Fibroblast of pulmonary artery (primary cell): ENCODE results near the gene UBAC1.
"Not testable (repeated sequence)": the region's sequence is repeated elsewhere in the genome, so short reads cannot be mapped to it uniquely, and the experiment has no call there.

Experiments
- DNase-seq: peaks from one replicate; pipeline ENCODE4 v3.0.0-alpha.2; 2010; ENCODE audit warnings: low read depth
- H3K4me3 ChIP-seq: replicated peaks from 2 replicates; pipeline ENCODE4 v1.5.1; 2011; ENCODE audit warnings: low read depth, mild to moderate bottlenecking, control low read depth, low read length, moderate library complexity
- TF ChIP-seq, protein P1 (sequence below): IDR thresholded peaks from 2 replicates; pipeline ENCODE4 v1.5.1; 2011; ENCODE audit warnings: mild to moderate bottlenecking, control low read depth, low read length, inconsistent platforms; ENCODE audit errors: missing control alignments

The UBAC1 gene

DNA sequence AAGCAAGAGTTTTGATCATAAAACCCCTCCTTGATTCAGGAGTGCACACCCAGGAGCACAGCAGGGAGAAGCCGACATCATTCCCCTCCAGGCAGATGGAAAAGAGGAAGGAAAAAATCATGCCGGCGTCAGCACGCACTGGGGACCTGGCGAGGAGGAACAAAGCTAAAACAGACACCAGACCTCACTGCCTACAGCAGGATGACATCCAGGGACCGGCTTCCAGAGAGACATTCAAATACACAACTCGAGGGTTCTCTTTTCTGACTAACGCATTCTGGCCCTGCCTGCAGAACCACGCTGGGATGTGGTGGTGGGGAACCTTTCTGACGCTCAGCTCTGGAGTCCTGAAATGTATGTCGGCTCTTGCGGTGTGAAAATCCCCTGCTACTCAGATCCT, 2.7 kb downstream of the UBAC1 start:
- DNase-seq, result no peak
- H3K4me3 ChIP-seq, result no peak overlapping the region
- TF ChIP-seq, protein P1, sequence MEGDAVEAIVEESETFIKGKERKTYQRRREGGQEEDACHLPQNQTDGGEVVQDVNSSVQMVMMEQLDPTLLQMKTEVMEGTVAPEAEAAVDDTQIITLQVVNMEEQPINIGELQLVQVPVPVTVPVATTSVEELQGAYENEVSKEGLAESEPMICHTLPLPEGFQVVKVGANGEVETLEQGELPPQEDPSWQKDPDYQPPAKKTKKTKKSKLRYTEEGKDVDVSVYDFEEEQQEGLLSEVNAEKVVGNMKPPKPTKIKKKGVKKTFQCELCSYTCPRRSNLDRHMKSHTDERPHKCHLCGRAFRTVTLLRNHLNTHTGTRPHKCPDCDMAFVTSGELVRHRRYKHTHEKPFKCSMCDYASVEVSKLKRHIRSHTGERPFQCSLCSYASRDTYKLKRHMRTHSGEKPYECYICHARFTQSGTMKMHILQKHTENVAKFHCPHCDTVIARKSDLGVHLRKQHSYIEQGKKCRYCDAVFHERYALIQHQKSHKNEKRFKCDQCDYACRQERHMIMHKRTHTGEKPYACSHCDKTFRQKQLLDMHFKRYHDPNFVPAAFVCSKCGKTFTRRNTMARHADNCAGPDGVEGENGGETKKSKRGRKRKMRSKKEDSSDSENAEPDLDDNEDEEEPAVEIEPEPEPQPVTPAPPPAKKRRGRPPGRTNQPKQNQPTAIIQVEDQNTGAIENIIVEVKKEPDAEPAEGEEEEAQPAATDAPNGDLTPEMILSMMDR, result no peak

DNA sequence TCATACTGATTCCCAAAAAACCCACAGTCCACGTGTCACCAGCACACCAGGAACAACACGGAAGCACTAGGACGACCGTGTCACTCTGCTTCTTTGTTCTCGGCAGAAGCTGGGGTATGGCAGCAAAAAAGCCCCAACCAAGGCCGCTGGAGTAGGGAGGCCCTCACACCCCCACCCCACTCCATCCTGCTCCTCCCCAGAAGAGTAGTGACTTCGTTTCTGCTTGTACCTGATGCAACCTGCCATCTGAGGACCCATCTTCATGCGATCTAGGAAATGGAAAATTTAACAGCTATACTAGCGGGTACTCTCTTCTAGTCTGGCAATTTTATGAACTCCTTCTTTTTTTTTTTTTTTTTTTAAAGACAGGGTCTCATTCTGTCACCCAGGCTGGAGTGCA, 3.7 kb downstream of the UBAC1 start:
- no peak for DNase-seq
- TF ChIP-seq, protein P1, result no peak
- no peak overlapping the region for H3K4me3 ChIP-seq

DNA sequence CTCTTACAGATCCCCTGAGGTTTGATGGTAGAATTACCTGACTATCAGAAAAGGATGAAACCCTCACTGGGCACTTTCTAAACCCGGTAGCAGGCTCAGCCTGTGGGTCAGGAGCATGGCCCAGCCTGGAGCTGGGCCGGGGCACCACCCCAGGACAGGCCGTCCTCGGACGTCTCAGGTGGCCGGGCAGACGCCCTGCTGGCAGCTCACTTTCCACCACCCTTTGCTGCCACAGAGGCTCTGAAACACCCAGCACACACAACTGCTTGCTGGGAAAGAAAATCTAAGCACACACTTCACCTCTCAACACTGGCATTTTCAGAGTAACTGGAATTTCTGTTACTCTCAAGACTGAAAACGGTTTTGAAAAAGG, 4.4 kb downstream of the UBAC1 start:
- TF ChIP-seq, protein P1, result no peak
- H3K4me3 ChIP-seq, result no peak overlapping the region
- DNase-seq, result no peak

DNA sequence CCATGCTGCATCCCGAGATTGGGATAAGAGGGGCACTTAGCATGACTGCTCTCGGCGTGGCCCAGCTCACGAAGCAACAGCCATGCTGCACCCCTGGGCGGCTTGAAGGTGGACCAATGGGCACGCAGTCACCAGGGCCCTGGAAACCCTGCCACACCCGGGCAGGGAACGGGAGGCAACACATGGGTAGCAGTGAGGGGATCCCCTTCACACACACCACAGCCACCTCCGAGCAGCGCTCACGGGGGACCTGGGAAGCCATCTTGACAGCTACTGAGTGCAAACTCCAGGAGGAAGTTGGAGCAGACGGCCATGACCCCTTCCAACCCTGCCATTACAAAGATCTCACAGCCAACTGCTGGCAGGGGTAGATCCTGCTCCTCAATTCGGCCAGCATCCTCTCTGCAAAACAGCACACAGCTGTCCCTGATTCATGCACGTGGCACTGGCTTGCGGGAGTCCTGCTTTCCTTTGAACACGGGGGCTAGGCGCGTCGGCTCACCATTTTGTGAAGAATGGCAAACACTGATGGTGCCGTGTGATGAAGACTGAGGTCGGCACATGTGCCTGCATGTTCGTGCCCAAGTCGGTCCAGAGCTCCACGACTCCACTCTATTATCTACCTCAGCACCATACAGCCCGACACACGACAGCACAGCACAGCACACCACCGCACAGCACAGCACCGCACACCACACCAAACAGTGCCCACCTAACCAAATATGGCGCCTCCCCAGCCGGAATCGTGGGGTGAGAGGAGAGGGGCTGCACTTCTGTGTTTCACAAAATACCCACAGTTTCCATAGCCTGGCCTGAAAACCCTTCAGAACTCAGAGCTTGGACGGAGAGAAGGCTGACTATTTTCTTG, 5.0 kb downstream of the UBAC1 start:
- TF ChIP-seq, protein P1, result no peak
- no peak for DNase-seq
- H3K4me3 ChIP-seq, result no peak overlapping the region

DNA sequence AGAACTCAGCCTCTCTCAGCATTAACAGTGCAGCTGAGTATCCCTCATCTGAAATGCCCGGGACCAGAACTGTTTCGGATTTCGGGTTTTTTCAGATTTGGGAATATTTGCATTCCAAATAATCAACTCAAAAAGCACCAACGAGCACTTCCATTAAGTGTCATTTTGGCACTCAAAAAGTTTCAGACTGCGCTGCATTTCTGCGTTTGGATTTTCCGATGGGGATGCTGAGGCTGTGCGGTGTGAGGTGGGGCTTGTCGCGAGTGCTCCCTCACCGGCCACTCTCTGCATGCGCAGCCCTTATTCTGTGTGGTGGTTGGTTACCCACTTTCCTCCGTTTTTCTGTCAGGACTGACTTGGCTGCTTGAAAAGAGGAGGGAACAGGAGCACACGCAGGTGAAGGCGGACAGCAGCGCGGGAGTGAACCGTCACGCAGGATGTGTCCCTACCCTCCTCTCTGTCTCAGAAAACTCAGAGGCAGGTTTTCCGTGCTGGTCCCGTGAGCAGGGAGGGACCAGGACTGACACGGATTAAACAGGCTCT, 8.4 kb downstream of the UBAC1 start:
- TF ChIP-seq, protein P1, result no peak
- DNase-seq, result no peak
- H3K4me3 ChIP-seq, result no peak overlapping the region

DNA sequence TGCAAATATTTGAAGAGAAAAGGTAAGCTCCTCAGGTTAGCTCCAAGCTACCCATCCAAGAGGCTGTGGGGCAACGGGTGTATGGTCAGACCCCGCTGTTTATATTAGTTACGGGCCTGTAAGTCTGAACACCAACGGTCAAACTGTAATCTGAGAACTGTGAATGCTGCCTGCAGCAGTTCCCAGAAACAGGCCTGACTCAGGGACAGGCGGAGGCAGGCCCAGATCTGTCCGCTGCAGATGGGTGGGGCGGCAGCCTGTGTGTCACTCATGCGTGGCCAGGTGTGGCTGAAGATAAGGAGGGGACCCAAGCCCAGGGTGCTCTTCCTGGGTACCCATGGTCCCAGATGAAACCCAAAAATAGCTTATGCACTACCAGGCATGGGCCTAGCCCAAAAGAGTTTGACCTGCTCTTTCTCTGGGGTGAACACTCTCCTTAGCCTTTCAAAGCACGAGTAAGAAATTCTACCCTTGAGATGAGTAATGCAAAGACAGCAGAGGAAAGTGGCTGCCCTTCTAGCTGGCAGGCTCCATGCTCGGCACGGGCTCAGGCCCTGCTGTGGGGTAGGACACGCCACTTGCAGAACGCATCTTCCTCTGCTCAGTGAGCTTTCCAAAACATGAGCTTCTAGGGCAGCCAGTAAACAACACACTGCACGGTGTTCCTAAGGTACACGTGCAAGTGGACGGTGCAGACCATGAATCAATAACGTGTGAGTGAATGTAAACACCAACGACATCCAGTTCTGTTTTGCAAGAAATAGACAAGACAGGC, 9.1 kb downstream of the UBAC1 start:
- no peak overlapping the region for H3K4me3 ChIP-seq
- TF ChIP-seq, protein P1, result no peak
- DNase-seq, result no peak

DNA sequence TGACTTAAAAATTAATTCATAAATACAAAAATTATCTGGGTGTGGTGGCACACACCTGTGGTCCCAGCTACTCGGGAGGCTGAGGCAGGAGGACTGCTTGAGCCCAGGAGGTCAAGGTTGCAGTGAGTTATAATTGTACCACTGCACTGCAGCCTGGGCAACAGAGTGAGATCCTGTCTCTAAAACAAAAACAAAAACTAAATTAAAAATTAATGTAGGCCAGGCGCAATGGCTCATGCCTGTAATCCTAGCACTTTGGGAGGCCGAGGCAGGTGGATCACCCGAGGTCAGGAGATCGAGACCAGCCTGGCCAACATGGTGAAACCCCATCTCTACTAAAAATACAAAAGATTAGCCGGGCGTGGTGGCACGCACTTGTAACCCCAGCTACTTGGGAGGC, 9.9 kb downstream of the UBAC1 start:
- DNase-seq, H3K4me3 ChIP-seq: not testable (repeated sequence)

DNA sequence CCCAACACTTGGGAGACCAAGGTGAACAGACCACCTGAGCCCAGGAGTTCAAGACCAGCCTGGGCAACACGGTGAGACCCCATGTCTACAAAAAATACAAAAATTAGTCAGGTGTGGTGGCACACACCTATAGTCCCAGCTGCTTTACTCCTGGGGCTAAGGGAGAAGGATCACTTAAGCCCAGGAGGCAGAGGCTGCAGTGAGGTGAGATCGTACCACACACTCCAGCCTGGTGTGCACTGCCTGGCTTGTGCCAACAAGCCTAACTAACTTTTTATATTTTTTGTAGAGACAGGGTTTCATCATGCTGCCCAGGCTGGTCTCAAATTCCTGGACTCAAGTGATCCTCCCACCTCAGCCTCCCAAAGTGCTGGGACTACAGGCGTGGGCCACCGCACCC, 10.3 kb downstream of the UBAC1 start:
- H3K4me3 ChIP-seq, DNase-seq: not testable (repeated sequence)
